Measurements from ENCODE around the gene VARS2.
"Not testable (repeated sequence)": the region's sequence is repeated elsewhere in the genome, so short reads cannot be mapped to it uniquely, and the experiment has no call there.

- not testable (repeated sequence) for TF ChIP-seq CTCF (IDR thresholded peaks at IDR 0.05; ENCODE audit: borderline replicate concordance, extremely low read depth, low read length, poor library complexity, severe bottlenecking); EZH2 (IDR thresholded peaks at IDR 0.05; ENCODE audit: borderline replicate concordance, low read depth, low read length, severe bottlenecking)
These were observed 3.6 kb upstream of the VARS2 start for GRCh38 chr6:30910473-30910872.
